CD4-positive, alpha-beta T cell (primary cell): ENCODE data around the gene CHRNB2. TPM values are rescaled to one million over a fixed set of nuclear protein-coding genes. Genes with fewer than 3 reads are reported as not detected.

ENCODE experiments used
- ATAC-seq: fragments of 200-7000 bp; cut with Tn5 transposase; one replicate; pipeline ENCODE4 v1.10.0; 2022; ENCODE audit warnings: mild to moderate bottlenecking; ENCODE audit not compliant: poor library complexity
- CTCF ChIA-PET: fragments of 350-600 bp; sonication (Branson Sonifier 250); formaldehyde crosslinking; loops from one replicate; lab custom pipeline; 2021; ENCODE audit warnings: antibody characterized with exemption, inconsistent platforms; lab: Charles Lee
- POLR2A ChIA-PET: fragments of 350-600 bp; sonication (Branson Sonifier 250); formaldehyde crosslinking; loops from one replicate; lab custom pipeline; 2021; ENCODE audit warnings: antibody characterized with exemption, inconsistent platforms; lab: Charles Lee
- DNase-seq, 14 experiments: peaks; one replicate each; pipeline ENCODE4 v3.0.0-alpha.2; 2013 to 2020; ENCODE audit warnings: mixed read lengths in 2 of 14
- H3K27ac ChIP-seq, 2 donors: one replicate each; pipeline versions ENCODE4 v1.5.1 to v1.7.0; 2013; ENCODE audit warnings: low read length in 2 of 2, low read depth in 1 of 2, mild to moderate bottlenecking in 1 of 2
- H3K27me3 ChIP-seq, 2 experiments: 1 replicate in 1 of 2; 2 replicates in 1 of 2; pipeline versions ENCODE4 v1.6.1 to v1.7.0; 2013; ENCODE audit warnings: low read length in 2 of 2, control low read depth in 1 of 2, mild to moderate bottlenecking in 1 of 2, moderate library complexity in 1 of 2; ENCODE audit not compliant: insufficient read depth in 2 of 2, control insufficient read depth in 1 of 2
- H3K36me3 ChIP-seq: one replicate; pipeline ENCODE4 v1.6.1; 2013; ENCODE audit warnings: low read length, control low read depth; ENCODE audit not compliant: insufficient read depth
- H3K4me1 ChIP-seq: one replicate; pipeline ENCODE4 v1.6.1; 2013; ENCODE audit warnings: low read length, control low read depth; ENCODE audit not compliant: insufficient read depth
- H3K4me3 ChIP-seq: one replicate; pipeline ENCODE4 v1.5.1; 2013; ENCODE audit warnings: mild to moderate bottlenecking, low read length, moderate library complexity
- H3K9me3 ChIP-seq, 2 experiments: 1 replicate in 1 of 2; 2 replicates in 1 of 2; pipeline versions ENCODE4 v1.6.1 to v1.7.0; 2013; ENCODE audit warnings: low read length in 2 of 2, mild to moderate bottlenecking in 2 of 2, control low read depth in 1 of 2, moderate library complexity in 1 of 2; ENCODE audit not compliant: control insufficient read depth in 1 of 2, insufficient read depth in 1 of 2
- H3K27ac Mint-ChIP-seq: one replicate; pipeline ENCODE4 v1.8.0; 2020; ENCODE audit warnings: mixed read lengths
- H3K27me3 Mint-ChIP-seq: one replicate; pipeline ENCODE4 v1.8.0; 2021; ENCODE audit warnings: mixed read lengths
- H3K36me3 Mint-ChIP-seq: one replicate; pipeline ENCODE4 v1.8.0; 2021; ENCODE audit warnings: low read depth, mixed read lengths
- H3K4me1 Mint-ChIP-seq: one replicate; pipeline ENCODE4 v1.8.0; 2021; ENCODE audit warnings: low read depth, mixed read lengths
- H3K4me3 Mint-ChIP-seq: one replicate; pipeline ENCODE4 v1.8.0; 2020; ENCODE audit warnings: mild to moderate bottlenecking, mixed read lengths
- H3K9me3 Mint-ChIP-seq: one replicate; pipeline ENCODE4 v1.8.0; 2020; ENCODE audit warnings: mixed read lengths
- intact Hi-C, 2 experiments: fragments of 100-400 bp; cut with DNase I in 1 of 2; cut with micrococcal nuclease in 1 of 2; formaldehyde crosslinking; loops; one replicate each; pipeline versions ENCODE4 v1.15.1 to v1.9.0; 2023 to 2025; cut with DNase I, micrococcal nuclease
- total RNA-seq, 174 experiments: library from RNA in 2 of 174; stranded (reverse) in 2 of 174; gene quantifications; one replicate each; pipeline ENCODE4 v1.2.3 and lab custom pipeline; 2021 to 2026
- TF ChIP-seq, protein P1 (sequence below): fragments of 200-600 bp; IDR thresholded peaks from one replicate; pipeline ENCODE4 v1.8.0; 2022; ENCODE audit warnings: antibody characterized with exemption, mild to moderate bottlenecking

The CHRNB2 gene
- total RNA-seq, 2 experiments from 2014 or later = not detected

DNA sequence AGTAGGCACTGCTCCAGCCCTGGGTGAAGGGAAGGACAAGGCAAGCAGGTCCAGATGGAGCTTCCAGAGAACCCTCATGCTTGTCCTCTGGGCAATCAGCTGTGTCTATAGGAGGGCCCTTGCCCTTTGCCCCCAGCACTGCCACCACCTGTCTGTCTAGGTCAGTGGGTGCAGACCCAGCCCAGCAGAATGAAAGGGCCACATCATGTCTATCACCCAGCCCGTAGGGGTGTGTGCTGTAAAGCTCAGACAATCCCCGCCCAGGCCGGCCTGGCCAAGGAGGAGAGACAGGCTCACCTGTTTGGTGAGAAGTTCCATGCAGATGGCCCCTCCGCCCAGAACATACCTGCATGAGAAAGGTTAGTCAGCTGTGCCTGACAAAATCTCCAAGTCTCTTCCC, 16.1 kb upstream of the CHRNB2 start:
- H3K4me1 ChIP-seq = peaks cover 20% of the 10 kb centered on the region
- no peaks in the 10 kb centered on the region for H3K27me3 Mint-ChIP-seq
- ATAC-seq = no peak
- no peak overlapping the region for H3K27ac ChIP-seq
- no peaks in the 10 kb centered on the region for H3K9me3 ChIP-seq
- ChIA-PET POLR2A (no interaction called here), CTCF (no interaction called here)
- no peak overlapping the region for H3K4me3 ChIP-seq
- no peak overlapping the region for H3K27ac Mint-ChIP-seq
- H3K4me3 Mint-ChIP-seq = no peak overlapping the region
- H3K9me3 Mint-ChIP-seq = no peaks in the 10 kb centered on the region
- H3K4me1 Mint-ChIP-seq = peaks cover 20% of the 10 kb centered on the region
- TF ChIP-seq, protein P1, sequence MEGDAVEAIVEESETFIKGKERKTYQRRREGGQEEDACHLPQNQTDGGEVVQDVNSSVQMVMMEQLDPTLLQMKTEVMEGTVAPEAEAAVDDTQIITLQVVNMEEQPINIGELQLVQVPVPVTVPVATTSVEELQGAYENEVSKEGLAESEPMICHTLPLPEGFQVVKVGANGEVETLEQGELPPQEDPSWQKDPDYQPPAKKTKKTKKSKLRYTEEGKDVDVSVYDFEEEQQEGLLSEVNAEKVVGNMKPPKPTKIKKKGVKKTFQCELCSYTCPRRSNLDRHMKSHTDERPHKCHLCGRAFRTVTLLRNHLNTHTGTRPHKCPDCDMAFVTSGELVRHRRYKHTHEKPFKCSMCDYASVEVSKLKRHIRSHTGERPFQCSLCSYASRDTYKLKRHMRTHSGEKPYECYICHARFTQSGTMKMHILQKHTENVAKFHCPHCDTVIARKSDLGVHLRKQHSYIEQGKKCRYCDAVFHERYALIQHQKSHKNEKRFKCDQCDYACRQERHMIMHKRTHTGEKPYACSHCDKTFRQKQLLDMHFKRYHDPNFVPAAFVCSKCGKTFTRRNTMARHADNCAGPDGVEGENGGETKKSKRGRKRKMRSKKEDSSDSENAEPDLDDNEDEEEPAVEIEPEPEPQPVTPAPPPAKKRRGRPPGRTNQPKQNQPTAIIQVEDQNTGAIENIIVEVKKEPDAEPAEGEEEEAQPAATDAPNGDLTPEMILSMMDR = no peak
- peaks cover 74% of the 10 kb centered on the region for H3K36me3 ChIP-seq
- DNase-seq = no peak
- no peaks in the 10 kb centered on the region for H3K27me3 ChIP-seq
- peaks cover 83% of the 10 kb centered on the region for H3K36me3 Mint-ChIP-seq
- intact Hi-C loops = loop anchor here in 1 of 2 experiments (10.0 kb wide), 2 partner anchors 357 to 533 kb away; partner anchors contain the start of gene TPM3

DNA sequence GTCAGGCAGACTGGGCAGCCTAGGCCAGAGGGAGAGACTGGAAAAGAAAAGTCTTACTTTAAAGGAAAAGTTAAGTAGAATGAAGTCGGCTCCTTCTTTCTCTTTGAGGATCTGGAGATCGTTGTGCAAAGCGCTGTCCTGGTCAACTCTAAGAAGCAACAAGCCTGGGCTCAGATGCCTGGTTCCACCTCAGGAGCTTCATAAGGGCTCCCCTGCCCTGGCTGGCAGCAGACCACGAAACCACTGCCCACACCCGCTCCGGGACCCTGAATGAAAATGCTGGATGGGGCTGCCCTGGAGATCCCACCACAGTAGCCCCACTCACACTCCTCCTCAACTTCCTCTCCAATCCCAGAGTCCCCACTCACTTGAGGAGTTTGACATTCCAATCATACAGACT, 15.5 kb upstream of the CHRNB2 start:
- peaks cover 26% of the 10 kb centered on the region for H3K4me1 ChIP-seq
- no peak overlapping the region for H3K27ac ChIP-seq
- no peak for ATAC-seq
- TF ChIP-seq, protein P1 = no peak
- intact Hi-C loops = loop anchor here in 1 of 2 experiments (10.0 kb wide), 2 partner anchors 357 to 533 kb away; partner anchors contain the start of gene TPM3
- Mint-ChIP-seq H3K9me3 (no peaks in the 10 kb centered on the region), H3K27ac (no peak overlapping the region), H3K27me3 (no peaks in the 10 kb centered on the region), H3K36me3 (peaks cover 85% of the 10 kb centered on the region), H3K4me1 (peaks cover 25% of the 10 kb centered on the region), H3K4me3 (no peak overlapping the region)
- no peak overlapping the region for H3K4me3 ChIP-seq
- ChIA-PET POLR2A (interaction anchor here (0.6 kb wide), 1 partner anchor 370 kb away, joined by 4 read pairs; no protein-coding TSS in a partner anchor), CTCF (no interaction called here)
- peaks cover 74% of the 10 kb centered on the region for H3K36me3 ChIP-seq
- DNase-seq = no peak
- no peaks in the 10 kb centered on the region for H3K27me3 ChIP-seq
- H3K9me3 ChIP-seq = no peaks in the 10 kb centered on the region

DNA sequence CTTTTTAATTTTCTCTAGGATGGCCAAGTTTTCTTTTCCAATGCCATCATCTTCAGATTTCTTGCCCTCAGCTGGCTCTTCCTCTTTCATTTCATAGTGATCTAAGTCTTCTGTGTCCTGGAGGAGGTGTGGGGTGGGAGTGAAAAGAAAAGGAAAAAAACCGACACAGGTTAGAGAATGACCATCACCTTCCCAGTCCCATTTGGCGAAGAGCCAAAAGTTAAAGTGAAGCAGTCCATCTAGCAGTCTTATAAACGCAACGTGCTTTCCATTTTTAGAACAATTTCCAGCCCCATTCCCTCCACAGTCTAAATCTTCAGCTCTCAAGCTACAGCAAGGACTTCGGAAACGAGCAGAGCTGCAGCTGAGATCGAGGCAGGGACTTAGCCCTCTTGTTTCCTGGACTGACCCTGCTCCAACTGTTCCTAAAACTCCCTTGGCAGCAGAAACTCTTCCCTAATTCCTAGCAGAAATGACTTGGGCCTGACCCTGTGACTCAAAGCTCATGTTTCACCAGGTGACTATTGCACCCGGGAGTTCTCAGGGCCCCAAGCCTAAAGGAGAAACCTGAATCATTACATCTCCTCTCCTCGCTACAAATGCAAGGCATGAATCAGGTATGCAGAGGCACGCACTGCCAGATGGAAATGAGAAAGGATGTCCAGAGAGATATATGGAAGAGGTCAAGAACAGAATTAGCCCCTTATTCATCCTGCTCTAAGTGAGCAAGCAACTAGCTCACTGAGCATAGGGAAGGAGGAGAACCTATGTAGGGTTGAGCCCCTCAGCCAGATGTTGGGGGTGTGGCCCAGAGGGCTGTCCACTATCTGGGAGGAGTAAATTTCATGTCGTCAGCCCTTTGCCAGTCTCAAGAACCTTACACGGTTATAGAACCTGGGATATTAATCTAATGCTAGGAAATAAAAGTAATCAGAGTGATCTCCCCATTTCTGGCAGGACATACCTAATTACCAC, 14.2 kb upstream of the CHRNB2 start:
- H3K27ac Mint-ChIP-seq = no peak overlapping the region
- no peak overlapping the region for H3K27ac ChIP-seq
- POLR2A ChIA-PET = interaction anchor here (0.8 to 1.0 kb wide), 2 partner anchors 74 to 334 kb away, joined by 3 to 4 read pairs; no protein-coding TSS in a partner anchor
- peaks cover 31% of the 10 kb centered on the region for H3K4me1 Mint-ChIP-seq
- H3K9me3 ChIP-seq = no peaks in the 10 kb centered on the region
- H3K4me3 ChIP-seq = no peak overlapping the region
- H3K36me3 Mint-ChIP-seq = peaks cover 88% of the 10 kb centered on the region
- no peaks in the 10 kb centered on the region for H3K27me3 Mint-ChIP-seq
- TF ChIP-seq, protein P1 = no peak
- no peak for ATAC-seq
- CTCF ChIA-PET = interaction anchor here (1.3 kb wide), 1 partner anchor 74 kb away, joined by 3 read pairs; no protein-coding TSS in a partner anchor
- H3K4me3 Mint-ChIP-seq = no peak overlapping the region
- DNase-seq = no peak
- intact Hi-C loops = loop anchor here in 1 of 2 experiments (10.0 kb wide), 2 partner anchors 359 to 531 kb away; partner anchors contain the start of gene TPM3
- peaks cover 74% of the 10 kb centered on the region for H3K36me3 ChIP-seq
- H3K9me3 Mint-ChIP-seq = no peaks in the 10 kb centered on the region
- H3K4me1 ChIP-seq = peaks cover 36% of the 10 kb centered on the region
- no peaks in the 10 kb centered on the region for H3K27me3 ChIP-seq
